OCI-M1 (cell line): ENCODE results near the gene C22orf31.
"Not testable (repeated sequence)": the region's sequence is repeated elsewhere in the genome, so short reads cannot be mapped to it uniquely, and the experiment has no call there.

Experiments used
- DNase-seq: peaks from one replicate; lab custom pipeline; 2025; lab: John Stamatoyannopoulos, UW

The C22orf31 gene

GRCh38 chr22:29055192-29055830, 6.3 kb downstream of the C22orf31 start:
- no peak for DNase-seq

GRCh38 chr22:29054251-29054767, 7.3 kb downstream of the C22orf31 start:
- no peak for DNase-seq

- no peak for DNase-seq
Observed at GRCh38 chr22:29053048-29053702, 8.5 kb downstream of the C22orf31 start.

- DNase-seq = no peak
Observed at GRCh38 chr22:29050457-29050856, 11.2 kb downstream of the C22orf31 start.

GRCh38 chr22:29049655-29050263, 11.9 kb downstream of the C22orf31 start:
- DNase-seq = no peak

GRCh38 chr22:29048822-29049654, 12.6 kb downstream of the C22orf31 start:
- no peak for DNase-seq

GRCh38 chr22:29044657-29045176, 16.9 kb downstream of the C22orf31 start:
- DNase-seq = no peak

- DNase-seq = no peak
Observed at GRCh38 chr22:29043906-29044575, 17.6 kb downstream of the C22orf31 start.

GRCh38 chr22:29041408-29041807, 20.2 kb downstream of the C22orf31 start:
- DNase-seq = no peak

GRCh38 chr22:29040385-29041275, 21.0 kb downstream of the C22orf31 start:
- peak; percentile 82 for DNase-seq

- DNase-seq = not testable (repeated sequence)
Observed at GRCh38 chr22:29039684-29040083, 21.9 kb downstream of the C22orf31 start.

GRCh38 chr22:29039148-29039547, 22.5 kb downstream of the C22orf31 start:
- no peak for DNase-seq

GRCh38 chr22:29037340-29037932, 24.2 kb downstream of the C22orf31 start:
- DNase-seq = no peak

- no peak for DNase-seq
Observed at GRCh38 chr22:29032584-29032983, 29.0 kb downstream of the C22orf31 start.

GRCh38 chr22:29032014-29032475, 29.6 kb downstream of the C22orf31 start:
- DNase-seq = no peak

- peak; percentile 48 for DNase-seq
Observed at GRCh38 chr22:29031227-29032011, 30.2 kb downstream of the C22orf31 start.

GRCh38 chr22:29030618-29031226, 30.9 kb downstream of the C22orf31 start:
- peak; percentile 69 for DNase-seq

- peak; percentile 49 for DNase-seq
Observed at GRCh38 chr22:29030016-29030617, 31.5 kb downstream of the C22orf31 start.
